ENCODE measurements around the gene AKR1E2.

AKR1E2 gene

GRCh38 chr10:4825456-4825867, 545 bp upstream of the AKR1E2 start:
- Histone ChIP-seq H3K36me3 (ENCODE audit: insufficient read depth, low read length) (no peaks in the 10 kb centered on the region), H3K4me1 (ENCODE audit: insufficient read depth, low read length) (no peaks in the 10 kb centered on the region), H2AFZ (ENCODE audit: low read depth, low read length) (no peak overlapping the region), H3K4me2 (ENCODE audit: insufficient read depth, low read length) (no peak overlapping the region), H4K20me1 (ENCODE audit: insufficient read depth, low read length) (no peaks in the 10 kb centered on the region), H3K9me3 (ENCODE audit: insufficient read depth, low read length, severe bottlenecking) (no peaks in the 10 kb centered on the region), H3K9ac (ENCODE audit: low read depth, low read length) (no peak overlapping the region), H3K27ac (ENCODE audit: low read length) (no peak overlapping the region), H3K79me2 (ENCODE audit: insufficient read depth, low read length) (no peaks in the 10 kb centered on the region), H3K4me3 (ENCODE audit: low read depth in 1 of 2, low read length in 2 of 2) (no peak overlapping the region), H3K27me3 (ENCODE audit: insufficient read depth, low read length, poor library complexity) (peaks cover 11% of the 10 kb centered on the region)
- DNase-seq (no peak), ATAC-seq (ENCODE audit: insufficient read depth, low read depth) (no peak)
- TF ChIP-seq CTCF (IDR thresholded peaks at IDR 0.05; ENCODE audit: borderline replicate concordance, extremely low read depth, low read length, poor library complexity, severe bottlenecking) (no peak), EZH2 (IDR thresholded peaks at IDR 0.05; ENCODE audit: borderline replicate concordance, low read depth, low read length, severe bottlenecking) (no peak)

GRCh38 chr10:4826792-4827324, 851 bp downstream of the AKR1E2 start:
- Histone ChIP-seq H3K9ac (ENCODE audit: low read depth, low read length) (no peak overlapping the region), H3K4me2 (ENCODE audit: insufficient read depth, low read length) (no peak overlapping the region), H4K20me1 (ENCODE audit: insufficient read depth, low read length) (no peaks in the 10 kb centered on the region; the same call in 1 of the 2 replicates), H3K27ac (ENCODE audit: low read length) (no peak overlapping the region), H2AFZ (ENCODE audit: low read depth, low read length) (no peak overlapping the region), H3K27me3 (ENCODE audit: insufficient read depth, low read length, poor library complexity) (peaks cover 20% of the 10 kb centered on the region), H3K79me2 (ENCODE audit: insufficient read depth, low read length) (no peaks in the 10 kb centered on the region), H3K4me3 (ENCODE audit: low read depth in 1 of 2, low read length in 2 of 2) (no peak overlapping the region), H3K4me1 (ENCODE audit: insufficient read depth, low read length) (no peaks in the 10 kb centered on the region), H3K9me3 (ENCODE audit: insufficient read depth, low read length, severe bottlenecking) (no peaks in the 10 kb centered on the region), H3K36me3 (ENCODE audit: insufficient read depth, low read length) (no peaks in the 10 kb centered on the region)
- TF ChIP-seq CTCF (IDR thresholded peaks at IDR 0.05; ENCODE audit: borderline replicate concordance, extremely low read depth, low read length, poor library complexity, severe bottlenecking) (no peak), EZH2 (IDR thresholded peaks at IDR 0.05; ENCODE audit: borderline replicate concordance, low read depth, low read length, severe bottlenecking) (no peak)
- DNase-seq (no peak), ATAC-seq (ENCODE audit: insufficient read depth, low read depth) (no peak)

- Histone ChIP-seq H3K4me1 (ENCODE audit: insufficient read depth, low read length) (no peaks in the 10 kb centered on the region), H3K27ac (ENCODE audit: low read length) (no peak overlapping the region), H3K4me3 (ENCODE audit: low read depth in 1 of 2, low read length in 2 of 2) (no peak overlapping the region), H3K9me3 (ENCODE audit: insufficient read depth, low read length, severe bottlenecking) (no peaks in the 10 kb centered on the region), H3K9ac (ENCODE audit: low read depth, low read length) (no peak overlapping the region), H3K36me3 (ENCODE audit: insufficient read depth, low read length) (no peaks in the 10 kb centered on the region), H4K20me1 (ENCODE audit: insufficient read depth, low read length) (no peaks in the 10 kb centered on the region; the same call in 1 of the 2 replicates), H3K79me2 (ENCODE audit: insufficient read depth, low read length) (no peaks in the 10 kb centered on the region), H3K4me2 (ENCODE audit: insufficient read depth, low read length) (no peak overlapping the region), H3K27me3 (ENCODE audit: insufficient read depth, low read length, poor library complexity) (peaks cover 25% of the 10 kb centered on the region), H2AFZ (ENCODE audit: low read depth, low read length) (no peak overlapping the region)
- ATAC-seq (ENCODE audit: insufficient read depth, low read depth): no peak
- DNase-seq: no peak
- no peak for TF ChIP-seq CTCF (IDR thresholded peaks at IDR 0.05; ENCODE audit: borderline replicate concordance, extremely low read depth, low read length, poor library complexity, severe bottlenecking)
- no peak for TF ChIP-seq EZH2 (IDR thresholded peaks at IDR 0.05; ENCODE audit: borderline replicate concordance, low read depth, low read length, severe bottlenecking)
Measured at GRCh38 chr10:4828005-4828404, 2.0 kb downstream of the AKR1E2 start.

Measured in DND-41 (cell line).